Measurements from ENCODE around the gene LYL1. TPM values are rescaled to one million over a fixed set of nuclear protein-coding genes. Genes with fewer than 3 reads are reported as not detected.

Gene LYL1
- polyA plus RNA-seq, 1 donor from 2014 or later, result not detected

- Histone ChIP-seq H3K4me3 (ENCODE audit: low read length) (no peak overlapping the region), H3K4me2 (ENCODE audit: low read length) (no peak overlapping the region), H4K20me1 (ENCODE audit: insufficient read depth) (no peaks in the 10 kb centered on the region), H3K36me3 (ENCODE audit: insufficient read depth, low read length) (no peaks in the 10 kb centered on the region), H3K9ac (ENCODE audit: low read length) (no peak overlapping the region), H3K79me2 (replicated peaks; ENCODE audit: insufficient read depth, low read length) (no peaks in the 10 kb centered on the region), H3K9me2 (ENCODE audit: insufficient read depth, low read length) (no peaks in the 10 kb centered on the region), H3K27ac (ENCODE audit: low read length) (no peak overlapping the region), H3K9me3 (ENCODE audit: low read length) (no peaks in the 10 kb centered on the region), H2AFZ (ENCODE audit: low read depth, low read length) (no peak overlapping the region), H3K27me3 (ENCODE audit: insufficient read depth, low read depth, low read length) (no peaks in the 10 kb centered on the region), H3F3A (ENCODE audit: insufficient read depth, low read length, poor library complexity, severe bottlenecking) (no peaks in the 10 kb centered on the region)
- TF ChIP-seq POLR2AphosphoS5 (IDR thresholded peaks at IDR 0.05) (no peak), REST (IDR thresholded peaks at IDR 0.05; ENCODE audit: borderline replicate concordance) (no peak), SMC3 (conservative IDR thresholded peaks at IDR 0.05; ENCODE audit: poor library complexity) (no peak), EZH2 (IDR thresholded peaks at IDR 0.05; ENCODE audit: borderline replicate concordance, insufficient read depth, low read length, poor library complexity, severe bottlenecking) (no peak)
Measured at GRCh38 chr19:13138171-13138915, 35.7 kb upstream of the LYL1 start.

- Histone ChIP-seq H3K27me3 (ENCODE audit: insufficient read depth, low read depth, low read length) (no peaks in the 10 kb centered on the region), H3K9me2 (ENCODE audit: insufficient read depth, low read length) (no peaks in the 10 kb centered on the region), H3K9me3 (ENCODE audit: low read length) (no peaks in the 10 kb centered on the region), H3K4me2 (ENCODE audit: low read length) (no peak overlapping the region), H3K79me2 (replicated peaks; ENCODE audit: insufficient read depth, low read length) (no peaks in the 10 kb centered on the region), H2AFZ (ENCODE audit: low read depth, low read length) (no peak overlapping the region), H4K20me1 (ENCODE audit: insufficient read depth) (no peaks in the 10 kb centered on the region), H3F3A (ENCODE audit: insufficient read depth, low read length, poor library complexity, severe bottlenecking) (no peaks in the 10 kb centered on the region), H3K36me3 (ENCODE audit: insufficient read depth, low read length) (no peaks in the 10 kb centered on the region), H3K4me3 (ENCODE audit: low read length) (no peak overlapping the region), H3K27ac (ENCODE audit: low read length) (no peak overlapping the region), H3K9ac (ENCODE audit: low read length) (no peak overlapping the region)
- TF ChIP-seq SMC3 (conservative IDR thresholded peaks at IDR 0.05; ENCODE audit: poor library complexity) (no peak), POLR2AphosphoS5 (IDR thresholded peaks at IDR 0.05) (no peak), EZH2 (IDR thresholded peaks at IDR 0.05; ENCODE audit: borderline replicate concordance, insufficient read depth, low read length, poor library complexity, severe bottlenecking) (no peak)
Measured at GRCh38 chr19:13137290-13137794, 34.7 kb upstream of the LYL1 start.

- Histone ChIP-seq H3K27ac (ENCODE audit: low read length) (no peak overlapping the region), H2AFZ (ENCODE audit: low read depth, low read length) (no peak overlapping the region), H4K20me1 (ENCODE audit: insufficient read depth) (no peaks in the 10 kb centered on the region), H3K4me2 (ENCODE audit: low read length) (no peak overlapping the region), H3K9me3 (ENCODE audit: low read length) (no peaks in the 10 kb centered on the region), H3F3A (ENCODE audit: insufficient read depth, low read length, poor library complexity, severe bottlenecking) (no peaks in the 10 kb centered on the region), H3K27me3 (ENCODE audit: insufficient read depth, low read depth, low read length) (no peaks in the 10 kb centered on the region), H3K9ac (ENCODE audit: low read length) (no peak overlapping the region), H3K9me2 (ENCODE audit: insufficient read depth, low read length) (no peaks in the 10 kb centered on the region), H3K4me3 (ENCODE audit: low read length) (no peak overlapping the region), H3K36me3 (ENCODE audit: insufficient read depth, low read length) (no peaks in the 10 kb centered on the region), H3K79me2 (replicated peaks; ENCODE audit: insufficient read depth, low read length) (peaks cover 7% of the 10 kb centered on the region)
- no peak for TF ChIP-seq EZH2 (IDR thresholded peaks at IDR 0.05; ENCODE audit: borderline replicate concordance, insufficient read depth, low read length, poor library complexity, severe bottlenecking)
- TF ChIP-seq MXI1 (conservative IDR thresholded peaks at IDR 0.05; ENCODE audit: poor library complexity, severe bottlenecking), result no peak
Measured at GRCh38 chr19:13135068-13136062, 32.7 kb upstream of the LYL1 start.
